ENCODE results near the gene FBH1.

The FBH1 gene

DNA sequence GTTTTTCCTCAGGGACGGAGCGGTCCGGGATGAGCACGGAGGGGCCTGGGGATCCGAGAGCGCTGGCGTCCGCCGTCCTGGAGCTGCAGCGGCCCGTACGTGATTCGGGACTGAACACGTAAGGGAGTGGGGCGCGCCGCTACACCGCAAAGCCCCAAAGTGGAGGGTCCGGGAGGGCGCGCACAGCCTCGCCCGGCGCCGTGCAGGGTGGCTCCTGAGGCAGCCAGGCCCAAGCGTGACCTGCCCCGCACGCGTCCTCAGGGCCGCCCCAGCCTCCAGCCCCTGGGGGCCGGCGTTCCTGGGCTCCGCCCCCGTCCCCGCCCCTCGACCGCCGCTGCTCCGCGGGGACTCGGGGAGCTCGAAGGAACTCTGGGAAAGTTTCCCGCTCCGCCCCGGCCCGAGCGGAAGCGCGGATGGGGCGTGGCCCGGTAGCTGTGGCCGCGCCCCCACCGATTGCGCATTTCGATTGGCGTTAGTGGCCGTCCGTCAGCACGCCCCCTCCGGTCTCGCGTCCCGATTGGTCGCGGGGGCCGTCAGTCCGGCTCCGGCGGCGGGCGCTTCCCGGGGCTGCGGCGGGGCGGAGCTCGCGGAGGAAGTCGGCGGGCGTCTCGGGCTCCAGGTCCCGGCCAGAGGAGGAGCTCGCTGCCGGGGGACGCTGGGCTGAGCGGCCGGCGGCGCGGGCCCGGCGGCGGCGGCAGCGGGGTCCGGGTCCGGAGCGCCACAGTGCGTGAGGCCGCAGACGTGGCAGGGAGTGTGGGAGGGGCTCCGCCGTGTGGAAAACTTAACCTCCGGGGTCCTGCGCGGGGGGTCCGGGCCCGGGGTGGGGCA is at the start of gene FBH1, which contains the start of gene ANKRD16:
Gene FBH1, plus strand, starts transcription at position 620 of the 828 bp plus-strand sequence. Its CDS starts 103 bp downstream, at position 723.
Gene ANKRD16, minus strand, starts transcription at position 270 of the 828 bp plus-strand sequence. CDS start 539 bp downstream, outside the sequence.
- TF ChIP-seq EZH2phosphoT487 (IDR thresholded peaks at IDR 0.05; ENCODE audit: borderline replicate concordance, low read length), result no peak
- TF ChIP-seq, protein P1, sequence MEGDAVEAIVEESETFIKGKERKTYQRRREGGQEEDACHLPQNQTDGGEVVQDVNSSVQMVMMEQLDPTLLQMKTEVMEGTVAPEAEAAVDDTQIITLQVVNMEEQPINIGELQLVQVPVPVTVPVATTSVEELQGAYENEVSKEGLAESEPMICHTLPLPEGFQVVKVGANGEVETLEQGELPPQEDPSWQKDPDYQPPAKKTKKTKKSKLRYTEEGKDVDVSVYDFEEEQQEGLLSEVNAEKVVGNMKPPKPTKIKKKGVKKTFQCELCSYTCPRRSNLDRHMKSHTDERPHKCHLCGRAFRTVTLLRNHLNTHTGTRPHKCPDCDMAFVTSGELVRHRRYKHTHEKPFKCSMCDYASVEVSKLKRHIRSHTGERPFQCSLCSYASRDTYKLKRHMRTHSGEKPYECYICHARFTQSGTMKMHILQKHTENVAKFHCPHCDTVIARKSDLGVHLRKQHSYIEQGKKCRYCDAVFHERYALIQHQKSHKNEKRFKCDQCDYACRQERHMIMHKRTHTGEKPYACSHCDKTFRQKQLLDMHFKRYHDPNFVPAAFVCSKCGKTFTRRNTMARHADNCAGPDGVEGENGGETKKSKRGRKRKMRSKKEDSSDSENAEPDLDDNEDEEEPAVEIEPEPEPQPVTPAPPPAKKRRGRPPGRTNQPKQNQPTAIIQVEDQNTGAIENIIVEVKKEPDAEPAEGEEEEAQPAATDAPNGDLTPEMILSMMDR (IDR thresholded peaks at IDR 0.05; ENCODE audit: low read depth, low read length, poor library complexity, severe bottlenecking), result no peak
- no peaks in the 10 kb centered on the region for H3F3A ChIP-seq (ENCODE audit: control insufficient read depth, insufficient read depth)
- H4K20me1 ChIP-seq (ENCODE audit: control insufficient read depth, insufficient read depth, low read depth, low read length), result peaks cover 4% of the 10 kb centered on the region; the same call in 1 of the 2 replicates
- peak within 1 kb of the TSS; percentile 87 for H3K4me2 ChIP-seq (ENCODE audit: low read length)
- H3K9me3 ChIP-seq (ENCODE audit: control insufficient read depth, insufficient read depth, low read length), result no peaks in the 10 kb centered on the region
- H3K79me2 ChIP-seq (ENCODE audit: control insufficient read depth, low read length), result peaks cover 69% of the 10 kb centered on the region
- peak within 1 kb of the TSS; percentile 24; the same call in 1 of the 2 replicates for H3K27ac ChIP-seq (ENCODE audit: low read depth, low read length)
- peak within 1 kb of the TSS; percentile 92 for H3K4me3 ChIP-seq (ENCODE audit: low read length)
- no peaks in the 10 kb centered on the region for H3K27me3 ChIP-seq (ENCODE audit: control insufficient read depth, low read length)
- H3K4me1 ChIP-seq (ENCODE audit: control insufficient read depth, low read length), result peaks cover 31% of the 10 kb centered on the region
- H3K36me3 ChIP-seq (ENCODE audit: control insufficient read depth, low read length), result peaks cover 56% of the 10 kb centered on the region
- no peaks in the 10 kb centered on the region for H3K9me2 ChIP-seq (replicated peaks; ENCODE audit: control insufficient read depth, low read length)

- H3K27me3 ChIP-seq (ENCODE audit: control insufficient read depth, low read length), result no peaks in the 10 kb centered on the region
- peaks cover 45% of the 10 kb centered on the region for H3F3A ChIP-seq (ENCODE audit: control insufficient read depth, insufficient read depth)
- TF ChIP-seq, protein P1 (IDR thresholded peaks at IDR 0.05; ENCODE audit: low read depth, low read length, poor library complexity, severe bottlenecking), result no peak
- TF ChIP-seq EZH2phosphoT487 (IDR thresholded peaks at IDR 0.05; ENCODE audit: borderline replicate concordance, low read length), result no peak
- H3K9me3 ChIP-seq (ENCODE audit: control insufficient read depth, insufficient read depth, low read length), result no peaks in the 10 kb centered on the region
- peaks cover 73% of the 10 kb centered on the region for H3K4me1 ChIP-seq (ENCODE audit: control insufficient read depth, low read length)
- H3K9me2 ChIP-seq (replicated peaks; ENCODE audit: control insufficient read depth, low read length), result no peaks in the 10 kb centered on the region
- no peaks in the 10 kb centered on the region for H3K36me3 ChIP-seq (ENCODE audit: control insufficient read depth, low read length)
- H3K27ac ChIP-seq (ENCODE audit: low read depth, low read length), result peak overlapping the region; percentile 98
- H3K4me2 ChIP-seq (ENCODE audit: low read length), result peak overlapping the region; percentile 88
- H3K79me2 ChIP-seq (ENCODE audit: control insufficient read depth, low read length), result 0 out of 2 replicates have a peak, but pooled peaks cover 4% of the 10 kb centered on the region
- peak overlapping the region; percentile 72 for H3K4me3 ChIP-seq (ENCODE audit: low read length)
- no peaks in the 10 kb centered on the region for H4K20me1 ChIP-seq (ENCODE audit: control insufficient read depth, insufficient read depth, low read depth, low read length)
Observed at GRCh38 chr10:5840314-5841307, 49.4 kb upstream of the FBH1 start.

DNA sequence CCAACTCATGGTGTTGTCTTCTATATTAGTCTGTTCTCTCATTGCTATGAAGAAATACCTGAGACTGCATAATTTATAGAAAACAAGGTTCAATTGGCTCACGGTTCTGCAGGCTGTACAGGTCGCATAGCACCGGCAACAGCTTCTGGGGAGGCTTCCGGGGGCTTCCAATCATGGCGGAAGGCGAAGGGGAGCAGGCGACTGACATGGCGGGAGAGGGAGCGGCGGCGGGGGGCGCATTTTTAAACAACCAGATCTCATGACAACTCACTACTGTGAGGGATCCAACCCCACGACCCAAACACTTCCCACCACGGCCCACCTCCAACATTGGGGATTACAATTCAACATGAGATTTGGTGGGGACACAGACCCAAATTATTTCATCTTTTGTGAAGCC is 48.1 kb upstream of the FBH1 start:
- Histone ChIP-seq H4K20me1 (ENCODE audit: control insufficient read depth, insufficient read depth, low read depth, low read length) (no peaks in the 10 kb centered on the region), H3K79me2 (ENCODE audit: control insufficient read depth, low read length) (0 out of 2 replicates have a peak, but pooled peaks cover 4% of the 10 kb centered on the region), H3K4me3 (ENCODE audit: low read length) (peak overlapping the region; percentile 72), H3K4me1 (ENCODE audit: control insufficient read depth, low read length) (peaks cover 84% of the 10 kb centered on the region), H3K27ac (ENCODE audit: low read depth, low read length) (peak overlapping the region; percentile 98), H3K4me2 (ENCODE audit: low read length) (peak overlapping the region; percentile 88), H3K9me2 (replicated peaks; ENCODE audit: control insufficient read depth, low read length) (no peaks in the 10 kb centered on the region), H3K27me3 (ENCODE audit: control insufficient read depth, low read length) (no peaks in the 10 kb centered on the region), H3K36me3 (ENCODE audit: control insufficient read depth, low read length) (no peaks in the 10 kb centered on the region), H3F3A (ENCODE audit: control insufficient read depth, insufficient read depth) (peaks cover 45% of the 10 kb centered on the region), H3K9me3 (ENCODE audit: control insufficient read depth, insufficient read depth, low read length) (no peaks in the 10 kb centered on the region)
- TF ChIP-seq, protein P1 (IDR thresholded peaks at IDR 0.05; ENCODE audit: low read depth, low read length, poor library complexity, severe bottlenecking), result no peak
- TF ChIP-seq EZH2phosphoT487 (IDR thresholded peaks at IDR 0.05; ENCODE audit: borderline replicate concordance, low read length), result no peak

All from DOHH2 (cell line).